HEK293 (cell line): ENCODE measurements around the gene SYNPO.

Source experiments
- CTCF ChIP-seq: fragments of 450-650 bp; formaldehyde crosslinking; IDR thresholded peaks from 2 replicates; pipeline ENCODE4 v1.5.1; 2016; ENCODE audit warnings: missing biosample characterization, missing genetic modification characterization
- GLI2 ChIP-seq: fragments of 450-650 bp; formaldehyde crosslinking; IDR thresholded peaks from 2 replicates; pipeline ENCODE4; 2017; ENCODE audit warnings: missing biosample characterization, missing genetic modification characterization, low read depth, borderline replicate concordance
- ZNF324 ChIP-seq: fragments of 450-650 bp; formaldehyde crosslinking; IDR thresholded peaks from 2 replicates; pipeline ENCODE4 v1.5.1; 2016; ENCODE audit warnings: missing biosample characterization, missing genetic modification characterization
- ZNF521 ChIP-seq: fragments of 450-650 bp; formaldehyde crosslinking; IDR thresholded peaks from 2 replicates; pipeline ENCODE4 v1.5.1; 2017; ENCODE audit warnings: missing biosample characterization, mild to moderate bottlenecking, missing genetic modification characterization
- ZNF791 ChIP-seq: fragments of 450-650 bp; formaldehyde crosslinking; IDR thresholded peaks from 2 replicates; pipeline ENCODE4 v1.5.1; 2016; ENCODE audit warnings: missing biosample characterization, missing genetic modification characterization
- TF ChIP-seq, protein P1 (sequence below): fragments of 450-650 bp; formaldehyde crosslinking; IDR thresholded peaks from 2 replicates; pipeline ENCODE4 v1.5.1; 2016; ENCODE audit warnings: missing biosample characterization, missing genetic modification characterization

DNA sequence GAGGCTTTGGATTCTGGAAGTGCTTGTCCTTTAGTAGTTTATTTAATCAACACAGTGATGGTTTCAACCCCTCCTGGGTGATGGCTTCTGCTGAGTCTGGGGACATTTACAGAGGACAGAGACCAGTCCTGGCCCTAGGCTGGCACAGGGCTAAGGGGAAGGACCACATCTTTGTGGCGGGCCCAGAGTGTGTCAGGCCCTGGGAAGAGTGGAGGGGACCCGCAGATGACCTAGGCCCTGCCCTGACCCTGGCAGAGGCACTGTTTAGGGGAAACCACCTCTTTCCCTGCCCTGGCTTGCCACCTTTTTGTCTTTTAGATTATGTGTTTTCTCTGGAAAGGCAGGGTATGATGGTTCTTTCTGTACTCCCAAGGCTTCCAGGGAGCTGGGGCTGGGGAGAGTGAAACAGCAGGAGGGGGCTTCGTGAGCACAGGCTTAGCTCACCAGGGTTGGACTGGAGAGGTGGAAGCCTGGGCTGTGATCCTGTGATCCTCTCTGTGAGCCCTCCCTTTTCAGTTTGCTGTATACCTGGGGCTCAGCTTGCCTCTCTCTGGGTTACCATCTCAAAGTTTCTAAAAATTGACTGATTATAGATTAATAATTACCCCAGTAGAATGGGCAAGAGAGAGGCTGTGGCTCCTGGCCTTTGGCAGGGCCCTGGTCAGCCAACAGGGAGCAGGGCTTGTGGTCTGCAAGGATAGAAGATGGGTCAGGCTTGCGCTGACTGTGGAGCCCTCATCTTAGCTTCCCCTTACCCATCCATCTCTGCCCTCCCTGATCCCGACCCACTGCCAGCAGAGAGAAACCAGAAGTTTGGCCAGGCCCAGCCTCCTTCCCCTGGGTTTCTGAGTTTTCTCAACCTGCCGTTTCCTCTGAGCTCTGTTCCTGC is 1.7 kb upstream of the SYNPO start:
- no peak for TF ChIP-seq ZNF324 (tag by site-specific recombination)
- TF ChIP-seq CTCF (tag by site-specific recombination): no peak
- TF ChIP-seq ZNF521 (tag by site-specific recombination): no peak
- TF ChIP-seq, protein P1, sequence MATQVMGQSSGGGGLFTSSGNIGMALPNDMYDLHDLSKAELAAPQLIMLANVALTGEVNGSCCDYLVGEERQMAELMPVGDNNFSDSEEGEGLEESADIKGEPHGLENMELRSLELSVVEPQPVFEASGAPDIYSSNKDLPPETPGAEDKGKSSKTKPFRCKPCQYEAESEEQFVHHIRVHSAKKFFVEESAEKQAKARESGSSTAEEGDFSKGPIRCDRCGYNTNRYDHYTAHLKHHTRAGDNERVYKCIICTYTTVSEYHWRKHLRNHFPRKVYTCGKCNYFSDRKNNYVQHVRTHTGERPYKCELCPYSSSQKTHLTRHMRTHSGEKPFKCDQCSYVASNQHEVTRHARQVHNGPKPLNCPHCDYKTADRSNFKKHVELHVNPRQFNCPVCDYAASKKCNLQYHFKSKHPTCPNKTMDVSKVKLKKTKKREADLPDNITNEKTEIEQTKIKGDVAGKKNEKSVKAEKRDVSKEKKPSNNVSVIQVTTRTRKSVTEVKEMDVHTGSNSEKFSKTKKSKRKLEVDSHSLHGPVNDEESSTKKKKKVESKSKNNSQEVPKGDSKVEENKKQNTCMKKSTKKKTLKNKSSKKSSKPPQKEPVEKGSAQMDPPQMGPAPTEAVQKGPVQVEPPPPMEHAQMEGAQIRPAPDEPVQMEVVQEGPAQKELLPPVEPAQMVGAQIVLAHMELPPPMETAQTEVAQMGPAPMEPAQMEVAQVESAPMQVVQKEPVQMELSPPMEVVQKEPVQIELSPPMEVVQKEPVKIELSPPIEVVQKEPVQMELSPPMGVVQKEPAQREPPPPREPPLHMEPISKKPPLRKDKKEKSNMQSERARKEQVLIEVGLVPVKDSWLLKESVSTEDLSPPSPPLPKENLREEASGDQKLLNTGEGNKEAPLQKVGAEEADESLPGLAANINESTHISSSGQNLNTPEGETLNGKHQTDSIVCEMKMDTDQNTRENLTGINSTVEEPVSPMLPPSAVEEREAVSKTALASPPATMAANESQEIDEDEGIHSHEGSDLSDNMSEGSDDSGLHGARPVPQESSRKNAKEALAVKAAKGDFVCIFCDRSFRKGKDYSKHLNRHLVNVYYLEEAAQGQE: no peak
- TF ChIP-seq ZNF791 (tag by site-specific recombination): no peak
- no peak for TF ChIP-seq GLI2 (tag by site-specific recombination)
